ENCODE measurements around the gene KSR1.

Gene KSR1

GRCh38 chr17:27575096-27575911 lies 119.1 kb downstream of the KSR1 start:
- no peak for DNase-seq

DNA sequence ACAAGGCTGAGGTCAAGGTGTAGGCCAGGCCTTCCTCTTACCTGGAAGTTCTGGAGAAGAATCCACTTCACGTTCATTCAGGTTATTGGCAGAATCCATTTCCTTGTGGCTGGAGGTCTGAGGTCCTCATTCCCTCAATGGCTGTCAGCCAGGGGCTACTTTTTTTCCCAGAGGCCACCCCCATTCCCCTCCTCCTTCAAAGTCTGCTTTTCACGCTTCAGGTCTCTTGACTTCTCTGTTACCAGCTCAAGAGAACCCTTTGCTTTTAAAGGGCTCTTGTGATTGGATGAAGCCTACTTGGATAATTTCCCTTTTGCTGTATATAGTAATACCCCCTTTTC lies 119.6 kb downstream of the KSR1 start:
- no peak for DNase-seq

- DNase-seq: no peak
These were observed 120.3 kb downstream of the KSR1 start for GRCh38 chr17:27576477-27577083.

GRCh38 chr17:27577121-27577761 lies 121.0 kb downstream of the KSR1 start:
- DNase-seq: no peak

- DNase-seq: no peak
These were observed 121.9 kb downstream of the KSR1 start for GRCh38 chr17:27577884-27578717.

DNA sequence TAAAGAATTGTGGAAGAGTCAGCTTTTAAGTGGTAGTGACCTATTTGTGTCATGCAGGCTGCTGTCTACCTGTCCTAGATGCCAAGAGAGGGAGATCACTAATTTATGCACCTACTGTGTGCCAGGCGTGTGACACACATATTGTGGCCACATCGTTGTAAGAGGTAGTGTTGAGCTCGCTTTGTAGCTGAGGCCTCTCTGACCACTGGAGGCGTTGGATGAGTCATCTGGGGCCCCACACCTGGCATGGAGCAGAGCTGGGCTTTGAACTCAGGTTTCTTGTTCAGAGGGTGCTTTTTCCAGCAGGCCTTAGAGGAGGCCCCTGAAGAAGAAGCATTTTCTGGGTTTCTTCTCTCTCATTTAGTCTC lies 122.5 kb downstream of the KSR1 start:
- no peak for DNase-seq

DNA sequence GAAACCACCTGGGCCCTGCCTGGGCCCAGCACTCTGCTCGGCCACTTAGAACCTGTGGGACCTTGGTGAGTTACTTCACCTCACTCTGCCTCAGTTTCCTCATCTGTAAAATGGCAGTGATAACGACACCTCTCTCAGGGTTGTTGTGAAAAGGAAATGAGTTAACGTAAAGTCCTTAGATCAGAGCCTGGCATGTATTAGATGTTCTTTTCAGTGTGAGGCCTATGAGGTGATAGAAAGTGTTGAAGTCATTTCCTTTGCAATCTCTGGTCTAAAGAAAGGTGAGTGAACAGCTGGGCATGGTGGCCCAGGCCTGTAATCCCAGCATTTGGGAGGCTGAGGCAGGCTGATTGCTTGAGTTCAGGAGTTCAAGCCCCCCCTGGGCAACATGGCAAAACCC lies 123.1 kb downstream of the KSR1 start:
- DNase-seq: no peak

DNA sequence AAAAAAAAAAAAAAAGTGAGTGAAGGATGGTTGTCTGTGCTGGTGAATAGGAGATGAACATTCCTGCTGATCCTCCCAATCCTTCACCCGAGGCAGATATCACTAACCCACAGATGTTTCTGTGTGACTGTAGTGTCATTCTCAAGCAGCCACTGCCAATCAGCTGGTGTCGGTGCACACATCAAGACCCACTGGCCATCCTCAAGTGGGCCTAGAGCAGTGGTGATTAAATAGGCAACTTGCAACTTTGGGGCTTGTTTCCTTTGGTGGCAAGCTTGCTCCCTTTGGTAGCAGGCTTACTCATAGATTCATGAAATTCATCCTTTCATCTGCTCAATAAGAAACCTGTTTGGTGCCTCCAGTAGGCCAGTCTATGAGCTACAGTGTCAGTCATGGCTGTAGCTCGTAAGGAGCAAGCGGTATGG lies 123.7 kb downstream of the KSR1 start:
- no peak for DNase-seq

DNA sequence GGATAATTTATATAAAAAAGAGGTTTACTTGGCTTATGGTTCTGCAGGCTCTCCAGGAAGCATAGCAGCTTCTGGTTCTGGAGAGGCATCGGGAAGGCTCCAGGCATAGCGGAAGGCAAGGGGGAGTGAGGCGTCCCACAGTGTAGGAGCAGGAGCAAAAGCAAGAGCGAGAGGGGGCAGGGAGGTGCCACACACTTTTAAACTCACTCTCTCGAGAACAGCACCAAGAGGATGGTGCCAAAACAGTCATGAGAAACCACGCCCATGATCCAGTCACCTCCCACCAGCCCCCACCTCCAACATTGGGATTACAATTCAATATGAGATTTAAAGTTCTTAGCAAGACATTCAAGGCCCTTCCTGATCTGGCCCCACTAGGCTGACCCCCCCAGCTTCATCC lies 124.8 kb downstream of the KSR1 start:
- DNase-seq: no peak

- no peak for DNase-seq
These were observed 126.4 kb downstream of the KSR1 start for GRCh38 chr17:27582696-27583095.

DNA sequence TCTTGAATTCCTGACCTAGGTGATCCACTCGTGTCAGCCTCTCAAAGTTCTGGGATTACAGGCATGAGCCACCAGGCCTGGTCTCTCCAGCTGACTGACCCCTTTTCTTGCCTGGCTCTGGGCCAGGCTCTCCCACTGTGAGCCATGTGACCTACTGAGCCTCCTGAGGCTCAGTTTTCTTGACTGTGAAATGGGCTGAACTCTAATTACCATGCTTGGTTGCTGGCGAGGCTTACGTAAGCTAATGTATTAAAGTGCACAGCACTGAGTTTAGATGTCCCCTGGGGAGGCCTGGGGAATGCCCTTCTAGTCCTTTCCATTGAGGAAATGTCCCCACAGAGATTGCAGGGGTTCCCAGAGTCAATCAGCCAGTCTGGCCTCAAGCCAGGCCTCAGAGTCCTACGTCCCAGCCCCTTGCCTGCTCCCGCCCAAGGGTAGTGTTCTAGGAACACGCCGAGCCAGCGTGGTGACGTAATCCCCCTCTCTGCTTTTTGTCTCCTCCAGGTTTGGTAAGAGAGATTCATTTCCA lies 129.0 kb downstream of the KSR1 start:
- DNase-seq: no peak

- no peak for DNase-seq
These were observed 129.5 kb downstream of the KSR1 start for GRCh38 chr17:27585792-27586191.

DNA sequence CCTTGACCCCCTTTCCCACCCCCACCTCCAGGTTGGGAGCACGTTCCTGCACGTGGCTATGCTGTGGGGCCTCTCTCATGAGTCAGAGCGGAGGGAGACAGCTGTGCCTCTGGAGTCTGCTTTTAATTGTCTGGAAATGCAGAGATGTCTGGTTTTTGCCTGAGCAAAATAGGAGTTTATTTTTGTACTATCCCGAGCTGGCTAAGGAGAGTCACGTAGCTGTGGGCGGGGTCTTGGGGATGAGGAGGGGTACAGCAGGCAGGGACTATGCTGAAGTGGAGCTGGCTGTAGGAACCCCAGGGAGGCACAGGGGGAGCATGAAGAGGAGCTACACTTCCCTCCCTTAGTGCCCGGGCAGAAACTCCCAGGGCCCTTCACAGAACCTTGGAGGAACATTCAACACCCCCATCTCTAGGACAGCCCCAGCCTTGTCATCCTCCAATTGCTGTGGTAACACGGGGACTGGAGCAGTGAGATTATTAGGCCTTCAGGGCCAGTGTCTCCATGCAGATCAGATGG lies 130.0 kb downstream of the KSR1 start:
- DNase-seq: no peak

DNA sequence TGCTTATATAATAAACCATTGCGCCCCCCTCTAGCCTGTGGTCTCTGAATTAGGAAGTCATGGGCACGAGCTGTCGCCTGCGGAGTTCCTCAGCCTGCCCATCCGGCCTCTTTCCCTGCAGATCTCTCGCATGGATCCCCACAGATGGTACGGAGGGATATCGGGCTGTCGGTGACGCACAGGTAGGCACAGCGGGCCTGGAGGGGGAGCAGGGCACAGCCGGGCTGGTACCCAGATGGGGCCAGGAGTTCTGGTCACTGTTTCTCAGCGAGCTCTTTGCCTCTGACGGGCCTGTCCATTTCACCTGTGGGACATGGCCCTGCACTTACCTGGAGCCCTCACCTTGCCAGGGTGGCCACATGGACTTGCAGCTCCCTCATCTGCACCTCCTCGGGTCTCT lies 132.1 kb downstream of the KSR1 start:
- no peak for DNase-seq

DNA sequence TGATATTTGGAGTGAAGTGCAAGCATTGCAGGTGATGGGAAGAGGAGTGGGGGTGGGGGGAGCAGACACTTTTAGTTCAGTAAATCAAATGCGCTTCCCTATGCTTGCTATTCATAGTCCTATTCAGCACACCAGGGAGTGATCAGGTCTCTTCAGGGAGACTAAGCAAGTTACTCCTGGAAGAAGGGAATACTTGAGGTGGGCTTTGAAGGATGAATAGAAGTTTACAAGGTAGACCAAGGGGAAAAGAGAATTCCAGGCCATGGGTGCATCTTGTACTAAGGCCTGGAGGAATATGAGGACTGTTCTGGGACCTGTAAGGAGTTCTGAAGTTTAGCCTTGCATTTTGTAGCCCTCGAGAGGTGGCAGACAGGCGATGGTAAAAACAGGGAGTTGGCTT lies 134.6 kb downstream of the KSR1 start:
- no peak for DNase-seq

DNA sequence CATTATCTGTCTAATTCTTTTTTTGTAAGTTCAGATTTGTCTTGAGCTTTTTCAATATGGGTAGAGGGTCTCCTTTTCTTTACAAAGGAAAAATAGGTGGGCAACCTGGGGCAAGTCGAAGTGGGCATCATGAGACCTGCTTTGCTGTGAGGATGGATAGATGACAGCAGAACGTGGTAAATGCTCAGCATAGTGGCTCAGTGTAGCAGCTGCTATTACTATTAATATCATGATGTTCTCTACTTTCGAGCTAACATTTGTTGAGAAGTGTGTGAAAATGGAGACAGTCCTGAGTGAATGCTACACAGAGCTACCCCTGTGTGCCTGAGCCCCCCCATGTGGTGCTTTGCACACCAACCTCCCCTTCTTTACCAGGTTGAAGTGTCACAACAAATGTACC lies 135.7 kb downstream of the KSR1 start:
- no peak for DNase-seq

DNA sequence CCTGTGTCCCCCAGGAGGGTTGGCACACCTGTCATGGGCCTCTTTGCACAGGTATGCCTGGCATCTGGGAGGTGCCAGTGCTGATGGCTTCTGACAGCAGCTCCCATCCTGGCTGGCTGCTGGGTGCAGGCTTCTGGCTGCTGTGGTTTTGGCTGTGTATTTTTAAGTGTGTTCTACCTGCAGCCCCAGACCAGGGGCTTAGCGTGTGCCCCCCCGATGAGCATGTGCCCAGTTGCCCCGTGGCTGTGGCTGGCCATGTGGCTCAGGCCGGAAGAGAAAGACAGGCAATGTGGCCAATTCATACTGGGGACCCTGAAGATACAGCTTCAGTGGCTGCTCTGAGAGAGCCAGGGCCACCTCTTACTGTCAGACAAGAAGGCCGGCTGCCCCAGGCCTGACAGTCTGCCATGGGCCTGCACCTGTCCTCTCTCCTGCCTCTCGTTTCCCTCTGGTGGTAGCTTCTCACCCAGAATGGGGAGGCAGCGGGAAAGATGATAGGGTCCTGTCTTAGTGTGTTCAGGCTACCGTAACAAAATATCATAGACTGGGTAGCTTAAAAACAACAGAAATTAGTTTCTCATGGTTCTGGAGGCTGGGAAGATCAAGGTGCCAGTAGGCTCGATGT lies 137.1 kb downstream of the KSR1 start:
- no peak for DNase-seq

DNA sequence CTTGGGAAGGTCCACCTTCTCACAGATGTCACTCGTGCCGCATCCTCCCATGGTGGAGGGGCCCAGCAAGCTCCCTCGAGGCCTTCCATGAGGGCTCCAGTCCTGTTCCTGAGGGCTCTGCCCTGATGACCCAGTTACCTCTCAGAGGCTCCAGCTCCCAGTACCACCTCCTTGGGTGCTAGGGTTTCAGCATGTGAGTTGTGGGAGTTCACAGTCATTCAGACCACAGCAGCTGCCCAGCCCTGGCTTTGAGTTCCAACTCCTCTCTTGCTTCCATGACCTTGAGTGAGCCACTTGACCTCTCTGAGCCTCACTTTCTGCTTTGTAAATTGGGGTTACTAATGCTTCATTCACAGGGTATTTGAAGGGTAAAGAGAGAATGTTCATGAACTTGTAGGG lies 137.6 kb downstream of the KSR1 start:
- DNase-seq: no peak

GRCh38 chr17:27595208-27595607 lies 139.0 kb downstream of the KSR1 start:
- DNase-seq: no peak

- DNase-seq: no peak
These were observed 139.8 kb downstream of the KSR1 start for GRCh38 chr17:27596096-27596495.

GRCh38 chr17:27596566-27597187 lies 140.4 kb downstream of the KSR1 start:
- DNase-seq: no peak

- no peak for DNase-seq
These were observed 140.9 kb downstream of the KSR1 start for GRCh38 chr17:27597188-27597580.

All from GF-D8 (cell line).